GM18517 (cell line): Measurements from ENCODE around the gene ABCB7.
"Not testable (repeated sequence)": the region's sequence is repeated elsewhere in the genome, so short reads cannot be mapped to it uniquely, and the experiment has no call there.

ENCODE experiments used
- ATAC-seq: cut with Tn5 transposase; IDR thresholded peaks from one replicate; pipeline ENCODE4 v1.9.1; 2021; ENCODE audit warnings: mild to moderate bottlenecking, moderate library complexity; ENCODE audit not compliant: unreplicated experiment

The ABCB7 gene

DNA sequence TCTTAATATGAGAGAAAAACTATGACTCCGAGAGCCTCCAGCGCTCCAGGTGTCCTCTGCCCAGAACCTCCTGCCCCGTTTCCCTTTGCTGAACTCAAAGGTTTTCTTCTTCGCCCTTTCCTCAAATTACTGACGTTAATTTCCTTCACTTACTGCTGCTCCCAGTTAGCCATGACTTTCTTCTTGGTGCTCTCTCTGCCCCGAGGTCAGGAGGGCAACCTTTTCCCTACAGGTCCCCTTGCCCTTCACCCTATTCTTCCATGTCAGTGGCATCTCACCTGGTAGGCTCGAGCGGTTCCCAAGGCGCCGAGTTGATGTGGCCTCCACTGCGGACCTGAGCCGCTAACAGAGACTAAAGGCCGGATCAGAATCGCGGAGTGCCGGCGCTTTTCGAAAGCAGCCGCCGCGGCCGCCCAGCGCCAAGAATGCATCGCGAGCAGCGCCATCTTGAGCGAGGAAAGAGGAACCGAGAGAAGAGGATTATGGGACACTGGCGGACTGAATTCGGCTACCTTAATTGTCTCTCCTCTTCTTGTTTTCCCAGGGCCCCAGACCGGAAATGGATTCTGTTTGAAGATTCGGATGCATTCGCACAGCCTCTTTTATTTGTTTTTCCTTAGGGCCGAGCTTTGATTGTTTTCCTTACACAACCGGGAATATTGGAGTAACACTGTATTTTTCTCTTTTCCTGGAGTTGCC, at the start of gene ABCB7:
ABCB7 (minus strand) TSS at position 457 of the 699 bp plus-strand sequence; CDS start at position 446, 11 bp downstream.
- peak; percentile 89 for ATAC-seq

- not testable (repeated sequence) for ATAC-seq
Measured at GRCh38 chrX:75188415-75189206, 32.5 kb upstream of the ABCB7 start.

DNA sequence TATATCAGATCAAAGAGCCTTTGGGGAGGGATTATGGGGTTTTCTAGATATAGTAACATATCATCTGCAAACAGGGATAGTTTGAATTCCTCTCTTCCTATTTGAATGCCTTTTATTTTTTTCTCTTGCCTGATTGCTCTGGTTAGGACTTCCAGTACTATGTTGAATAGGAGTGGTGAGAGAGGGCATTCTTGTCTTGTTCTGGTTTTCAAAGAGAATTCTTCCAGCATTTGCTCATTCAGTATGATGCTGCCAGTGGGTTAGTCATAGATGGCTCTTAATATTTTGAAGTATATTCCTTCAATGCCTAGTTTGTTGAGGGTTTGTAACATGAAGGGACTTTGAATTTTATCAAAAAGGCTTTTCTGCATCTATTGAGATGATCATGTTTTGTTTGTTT, 25.6 kb upstream of the ABCB7 start:
- ATAC-seq = no peak

DNA sequence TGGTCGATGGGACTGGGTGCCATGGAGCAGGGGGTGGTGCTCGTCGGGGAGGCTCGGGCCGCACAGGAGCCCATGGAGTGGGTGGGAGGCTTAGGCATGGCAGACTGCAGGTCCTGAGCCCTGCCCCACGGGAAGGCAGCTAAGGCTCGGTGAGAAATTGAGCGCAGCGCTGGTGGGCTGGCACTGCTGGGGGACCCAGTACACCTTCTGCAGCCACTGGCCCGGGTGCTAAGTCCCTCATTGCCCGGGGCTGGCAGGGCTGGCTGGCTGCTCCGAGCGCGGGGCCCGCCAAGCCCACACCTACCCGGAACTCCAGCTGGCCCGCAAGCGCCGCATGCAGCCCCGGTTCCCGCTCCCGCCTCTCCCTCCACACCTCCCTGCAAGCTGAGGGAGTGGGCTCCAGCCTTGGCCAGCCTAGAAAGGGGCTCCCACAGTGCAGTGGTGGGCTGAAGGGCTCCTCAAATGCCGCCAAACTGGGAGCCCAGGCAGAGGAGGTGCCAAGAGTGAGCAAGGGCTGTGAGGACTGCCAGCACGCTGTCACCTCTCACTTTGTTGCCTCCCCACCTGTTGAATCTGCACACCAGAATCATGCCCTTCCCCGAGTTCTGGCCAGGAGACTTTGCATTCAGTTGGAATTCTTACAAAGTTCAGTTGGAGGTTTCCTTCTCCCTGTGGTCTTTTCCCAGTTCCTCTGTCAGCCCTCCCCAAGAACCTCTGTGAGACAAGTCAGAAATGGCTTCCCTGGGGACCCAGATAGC, 23.6 kb upstream of the ABCB7 start:
- not testable (repeated sequence) for ATAC-seq

DNA sequence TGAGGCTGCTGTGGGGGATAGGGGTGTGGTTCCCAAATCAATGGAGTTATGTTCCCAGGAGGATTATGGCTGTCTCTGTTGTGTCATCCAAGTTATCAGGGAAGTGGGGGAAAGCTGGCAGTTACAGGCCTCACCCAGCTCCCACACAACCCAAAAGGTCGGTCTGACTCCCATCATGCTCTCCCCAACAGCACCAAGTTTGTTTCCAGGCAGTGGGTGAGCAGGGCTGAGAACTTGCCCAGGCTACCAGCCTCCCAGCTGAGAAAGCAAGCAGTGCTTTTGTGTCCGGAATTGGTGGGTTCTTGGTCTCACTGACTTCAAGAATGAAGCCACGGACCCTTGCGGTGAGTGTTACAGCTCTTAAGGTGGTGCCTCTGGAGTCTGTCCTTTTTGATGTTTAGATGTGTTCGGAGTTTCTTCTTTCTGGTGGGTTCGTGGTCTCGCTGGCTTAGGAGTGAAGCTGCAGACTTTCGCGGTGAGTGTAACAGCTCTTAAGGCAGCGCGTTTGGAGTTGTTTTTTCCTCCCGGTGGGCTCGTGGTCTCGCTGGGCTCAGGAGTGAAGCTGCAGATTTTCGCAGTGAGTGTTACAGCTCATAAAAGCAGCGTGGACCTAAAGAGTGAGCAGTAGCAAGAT, 16.3 kb upstream of the ABCB7 start:
- ATAC-seq = not testable (repeated sequence)

DNA sequence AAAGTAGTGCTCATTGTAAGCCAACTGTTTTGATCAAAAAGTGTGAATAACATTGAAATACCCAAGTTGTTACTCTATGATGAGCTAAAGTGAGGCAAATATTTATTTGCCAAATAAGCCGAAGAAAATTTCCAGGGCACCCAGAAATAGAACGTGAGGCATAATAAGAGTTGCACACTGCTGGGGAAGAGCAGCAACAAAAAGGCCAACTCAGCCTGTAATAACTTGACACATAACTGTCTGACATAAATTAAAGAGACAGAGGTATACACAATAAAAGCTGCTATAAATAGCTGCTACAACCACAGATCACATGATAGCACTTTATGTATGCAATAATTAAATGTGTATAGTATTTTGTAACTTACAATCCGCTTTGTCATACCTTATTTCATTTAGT, 2.0 kb upstream of the ABCB7 start:
- no peak for ATAC-seq

GRCh38 chrX:75156531-75156945, 455 bp upstream of the ABCB7 start:
- peak; percentile 12 for ATAC-seq

DNA sequence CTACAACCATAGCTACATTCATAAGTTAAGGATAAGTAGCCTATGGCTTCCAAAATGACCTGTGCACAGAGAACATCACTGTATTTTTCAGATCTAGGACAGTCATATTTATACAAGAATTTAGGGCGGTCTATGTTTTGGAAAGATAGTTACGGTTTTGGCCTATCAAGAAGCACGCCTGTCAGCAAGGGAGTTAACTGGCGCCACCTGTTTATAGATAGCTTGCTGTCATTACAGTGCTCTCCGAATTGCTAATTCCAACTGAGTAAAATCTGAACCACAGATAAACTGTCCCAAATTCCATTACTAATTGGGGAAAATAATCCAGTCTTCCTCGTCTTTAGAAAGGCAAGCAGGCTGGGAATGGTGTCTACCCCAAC, 646 bp downstream of the ABCB7 start:
- ATAC-seq = peak; percentile 36

DNA sequence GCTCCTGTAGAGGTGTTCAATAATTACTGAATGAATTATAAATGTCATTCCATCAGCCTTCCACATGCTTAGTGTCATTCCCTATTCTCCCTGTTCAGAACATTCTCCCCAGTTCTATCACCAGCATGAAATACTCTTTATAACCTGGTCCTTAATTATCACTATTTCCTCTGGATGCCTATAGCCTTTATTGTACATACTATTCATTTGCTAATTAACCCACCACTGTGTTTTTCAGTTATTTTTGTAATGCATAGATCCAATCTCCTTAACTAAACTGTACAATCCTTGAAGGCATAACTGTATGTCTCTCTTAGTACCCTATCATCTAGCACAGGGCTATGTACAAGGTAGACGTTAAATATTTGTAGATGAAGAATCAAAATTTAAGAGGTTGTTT, 1.2 kb downstream of the ABCB7 start:
- no peak for ATAC-seq

DNA sequence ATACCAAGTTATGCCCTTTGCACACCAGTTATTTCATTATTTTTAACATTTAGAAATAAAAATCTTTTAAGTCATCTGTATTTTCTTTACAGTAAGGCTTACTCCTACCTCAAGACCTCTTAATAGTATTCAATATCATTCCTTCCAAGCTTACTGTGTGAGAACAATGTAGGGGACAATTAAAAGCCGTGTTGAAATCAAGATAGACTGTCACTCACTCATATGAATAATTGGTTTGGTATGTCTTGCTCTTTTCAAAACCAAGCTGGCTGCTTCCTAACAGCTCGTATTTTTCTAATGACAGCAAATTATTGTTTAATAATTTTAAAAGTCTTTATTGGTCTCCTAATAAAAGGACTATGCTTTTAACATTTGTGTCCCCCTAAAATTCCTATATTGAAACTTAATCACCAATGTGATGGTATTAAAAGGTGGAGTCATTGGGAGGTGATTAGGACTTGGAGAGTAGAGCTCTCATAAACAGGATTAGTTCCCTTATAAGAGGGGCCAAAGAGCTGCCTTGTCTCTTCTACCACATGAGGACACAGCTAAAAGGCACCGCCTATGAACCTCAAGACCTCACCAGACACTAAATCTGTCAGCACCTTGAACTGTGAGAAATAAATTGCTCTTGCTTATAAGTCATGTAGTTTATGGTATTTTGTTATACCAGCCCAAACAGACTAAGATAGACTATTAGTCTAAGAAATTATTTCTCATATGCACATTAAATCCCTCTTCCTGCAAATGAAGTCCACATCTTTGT, 4.1 kb downstream of the ABCB7 start:
- ATAC-seq = no peak

GRCh38 chrX:75149654-75150053, 6.4 kb downstream of the ABCB7 start:
- no peak for ATAC-seq

- ATAC-seq = no peak
Measured at GRCh38 chrX:75132672-75133071, 23.4 kb downstream of the ABCB7 start.

- ATAC-seq = no peak
Measured at GRCh38 chrX:75131973-75132627, 24.0 kb downstream of the ABCB7 start.

- not testable (repeated sequence) for ATAC-seq
Measured at GRCh38 chrX:75129069-75129468, 27.0 kb downstream of the ABCB7 start.

GRCh38 chrX:75118296-75118695, 37.8 kb downstream of the ABCB7 start:
- ATAC-seq = no peak

- ATAC-seq = no peak
Measured at GRCh38 chrX:75115707-75116413, 40.2 kb downstream of the ABCB7 start.

DNA sequence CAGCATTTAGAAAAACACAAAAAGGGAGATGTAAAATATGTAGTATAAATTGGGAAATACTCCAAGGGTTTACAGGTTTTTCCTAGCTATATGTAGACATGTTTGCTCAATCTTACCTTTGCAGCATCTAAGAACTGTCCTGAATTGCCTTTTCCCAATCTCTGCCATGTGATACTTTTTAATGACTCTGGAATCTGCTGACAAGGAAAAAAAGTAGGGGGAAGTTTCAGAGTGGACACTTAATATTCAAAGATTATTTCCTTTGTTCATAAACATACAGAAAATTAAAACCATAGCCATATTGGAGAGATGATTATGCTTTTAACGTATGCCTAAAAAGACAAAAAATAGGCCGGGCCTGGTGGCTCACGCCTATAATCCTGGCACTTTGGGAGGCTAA, 41.4 kb downstream of the ABCB7 start:
- ATAC-seq = no peak

DNA sequence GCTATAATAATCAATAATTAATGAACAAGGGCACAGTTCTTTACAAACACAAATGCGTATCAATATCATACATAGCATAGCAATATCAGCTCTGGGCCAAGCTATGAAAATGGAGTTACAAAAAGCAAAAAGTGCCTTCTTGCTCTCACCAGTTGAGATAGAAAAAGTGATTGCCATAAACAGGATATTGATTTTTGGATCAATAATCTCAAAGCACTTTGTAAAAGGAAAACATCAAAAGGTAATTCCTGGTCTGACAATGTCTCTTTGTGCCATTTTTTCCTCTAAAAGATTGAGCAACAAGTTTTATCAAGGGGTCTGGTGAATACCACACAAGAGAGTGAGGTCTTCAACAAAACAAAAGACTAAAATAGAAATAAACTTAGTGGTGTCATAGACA, 42.4 kb downstream of the ABCB7 start:
- ATAC-seq = no peak

DNA sequence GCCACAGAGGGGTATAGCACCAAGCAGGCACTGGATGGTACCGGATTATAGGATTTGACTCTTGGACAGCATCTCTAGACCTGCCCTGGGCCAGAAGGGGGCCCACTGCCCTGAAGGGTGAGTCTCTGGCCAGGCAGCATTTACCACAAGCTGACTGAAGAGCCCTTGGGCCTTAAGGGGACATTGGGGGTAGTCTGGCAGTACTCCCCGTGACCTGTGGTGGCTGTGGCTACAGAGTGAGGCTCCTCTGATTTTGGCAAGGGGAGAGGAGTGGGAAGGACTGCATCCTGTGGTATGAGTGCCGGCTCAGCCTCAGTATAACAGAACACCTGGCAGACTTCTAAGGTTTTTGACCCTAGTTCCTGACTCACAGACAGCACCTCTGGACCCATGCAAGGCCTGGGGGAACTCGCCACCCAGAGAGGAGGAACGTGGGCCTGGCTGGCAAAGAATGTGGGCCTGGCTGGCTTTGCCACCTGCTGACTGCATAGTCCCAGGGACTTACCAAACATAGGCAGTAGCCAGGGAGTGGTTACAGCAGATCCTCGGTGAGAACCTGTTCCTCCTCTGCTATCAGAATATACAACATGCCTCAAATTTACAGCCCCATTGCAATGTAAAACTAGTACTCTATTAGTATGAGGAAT, 48.1 kb downstream of the ABCB7 start:
- ATAC-seq = no peak
